GOT3 (cell line): ENCODE results near the gene TSHR.

ENCODE experiments used
- DNase-seq: peaks from one replicate; lab custom pipeline; 2025; ENCODE audit warnings: mixed read lengths; lab: John Stamatoyannopoulos, UW

TSHR gene

DNA sequence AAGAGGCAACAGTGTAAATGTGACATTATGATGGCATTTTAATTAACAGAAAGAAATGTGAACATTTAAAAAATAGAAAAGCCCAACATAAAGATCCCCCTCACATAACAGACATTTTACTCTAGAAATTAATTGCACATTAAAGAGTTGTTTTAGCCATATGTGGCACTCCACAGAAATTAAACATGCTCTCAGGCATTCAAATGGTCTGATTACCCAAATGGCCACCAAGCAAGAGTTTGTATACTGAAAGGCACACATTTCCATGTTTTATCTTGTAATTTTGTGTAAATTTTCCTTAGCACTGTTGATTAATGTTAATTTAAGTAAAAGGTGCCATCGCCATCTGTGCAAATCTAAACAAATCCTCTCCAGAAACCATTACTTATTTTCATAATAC, 221.8 kb downstream of the TSHR start:
- no peak for DNase-seq

DNA sequence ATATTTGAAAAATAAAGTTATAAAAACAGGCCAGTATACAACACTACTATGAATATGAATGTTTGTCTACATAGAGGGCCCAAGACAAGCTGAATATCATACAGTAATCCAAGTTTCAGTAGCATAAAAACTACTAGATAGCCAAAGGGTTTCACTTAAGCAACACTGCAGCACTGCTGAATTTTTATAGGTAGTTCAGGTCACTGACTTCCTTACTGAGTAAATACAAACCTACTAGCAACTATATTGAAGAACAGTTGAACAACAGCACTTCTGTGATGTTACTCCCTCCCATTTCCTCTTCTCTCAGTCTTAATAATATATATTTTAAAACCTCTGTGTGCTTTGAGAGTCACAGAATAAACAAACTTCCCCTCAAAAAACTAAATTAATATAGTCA, 222.6 kb downstream of the TSHR start:
- no peak for DNase-seq

DNA sequence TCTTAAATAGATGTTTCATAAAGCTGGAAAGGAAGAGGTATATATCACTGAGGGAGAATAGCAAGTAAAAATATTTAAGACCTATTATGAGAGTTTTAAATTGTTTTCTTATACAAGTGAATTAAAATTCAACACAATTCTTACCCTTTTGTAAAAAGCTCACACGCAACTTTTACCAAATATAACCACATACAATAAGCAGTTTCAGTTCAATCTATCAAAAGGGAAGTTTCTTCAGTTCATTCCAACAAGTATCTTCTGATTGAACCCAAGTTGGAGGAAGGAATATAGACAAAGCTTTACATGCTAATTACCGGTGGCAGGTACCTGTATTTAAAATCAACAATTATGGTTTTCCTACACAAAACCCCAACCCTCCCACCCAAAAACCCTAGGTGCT, 224.2 kb downstream of the TSHR start:
- DNase-seq: no peak

DNA sequence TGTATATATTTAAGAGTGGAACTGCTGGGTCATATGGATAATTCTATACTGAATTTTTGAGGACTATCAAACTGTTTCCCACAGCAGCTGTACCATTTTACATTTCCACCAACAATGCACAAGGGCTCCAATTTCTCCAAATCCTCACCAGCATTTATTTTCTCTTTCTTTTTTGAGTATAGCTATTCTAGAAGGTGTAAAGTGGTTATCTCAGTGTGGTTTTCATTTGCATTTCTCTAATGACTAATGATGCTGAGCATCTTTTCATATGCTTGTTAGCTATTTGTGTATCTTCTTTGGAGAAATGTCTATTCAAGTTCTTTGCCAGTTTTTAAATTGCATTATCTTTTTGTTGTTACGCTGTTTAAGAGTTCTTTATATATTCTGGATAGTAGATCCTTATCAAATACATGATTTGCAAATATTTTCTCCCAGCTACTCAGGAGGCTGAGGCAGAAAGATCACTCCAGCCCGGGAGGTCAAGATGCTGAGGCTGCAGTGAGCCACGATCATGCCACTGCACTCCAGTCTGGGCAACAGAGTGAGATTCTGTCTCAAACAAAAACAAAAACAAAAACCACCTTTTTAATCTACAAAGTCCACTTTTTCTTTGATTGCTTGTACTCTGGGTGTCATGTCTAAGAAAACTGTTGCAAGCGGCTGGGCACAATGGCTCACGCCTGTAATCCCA, 232.6 kb downstream of the TSHR start:
- DNase-seq: no peak

DNA sequence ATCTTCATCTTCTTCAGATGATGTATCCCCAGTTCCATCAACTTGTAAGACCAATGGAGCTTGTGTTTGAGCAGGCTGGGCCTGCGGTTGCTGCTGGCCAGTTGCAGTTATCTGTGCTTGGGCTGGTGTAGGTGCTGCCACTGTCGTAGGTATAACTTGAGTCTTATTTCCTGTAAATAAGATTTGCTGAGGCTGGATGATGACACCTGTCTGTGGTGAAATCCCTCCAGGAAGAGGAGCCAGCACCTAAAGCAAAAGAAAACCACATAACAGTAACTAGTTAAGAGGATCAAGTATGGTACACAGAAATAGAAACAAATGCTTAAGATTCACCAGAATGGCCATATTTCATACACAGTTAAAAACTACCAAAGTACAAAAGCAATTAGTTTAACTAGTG, 237.2 kb downstream of the TSHR start:
- no peak for DNase-seq

DNA sequence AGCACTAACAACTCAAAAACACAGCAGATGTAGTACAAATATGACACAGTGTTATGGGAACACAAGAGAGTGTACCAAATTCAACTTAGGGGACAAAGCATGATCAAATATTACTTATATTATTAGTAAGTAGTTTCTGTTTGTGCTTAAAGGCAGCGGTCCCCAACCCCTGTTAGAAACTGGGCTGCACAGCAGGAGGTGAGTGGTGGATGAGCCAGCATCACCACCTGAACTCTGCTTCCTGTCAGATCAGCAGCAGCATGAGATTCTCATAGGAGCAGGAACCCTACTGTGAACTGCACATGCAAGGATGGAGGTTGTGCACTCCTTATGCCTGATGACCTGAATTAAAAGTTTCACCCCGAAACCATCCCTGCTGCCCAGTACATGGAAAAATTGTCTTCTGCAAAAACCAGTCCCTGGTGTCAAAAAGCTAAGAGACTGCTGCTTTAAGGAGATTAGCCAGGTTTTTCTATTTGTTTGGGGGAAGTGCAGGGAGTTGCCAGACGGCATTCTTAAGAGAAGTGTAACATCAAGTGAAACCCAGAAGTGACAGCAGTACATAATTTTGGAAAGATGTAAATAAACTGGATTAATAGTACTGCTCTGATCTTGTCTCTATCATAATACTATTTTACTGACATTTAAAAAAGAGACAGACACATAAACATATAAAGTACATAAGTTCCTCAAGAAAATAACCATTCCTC, 238.7 kb downstream of the TSHR start:
- no peak for DNase-seq
